Activated T-cell treated with anti-CD3 and anti-CD28 coated beads for 4 hours (primary cell): ENCODE data around the gene CGRRF1.

Experiments
- DNase-seq: peaks from one replicate; pipeline ENCODE4 v3.0.0-alpha.2; 2020

Gene CGRRF1, protein sequence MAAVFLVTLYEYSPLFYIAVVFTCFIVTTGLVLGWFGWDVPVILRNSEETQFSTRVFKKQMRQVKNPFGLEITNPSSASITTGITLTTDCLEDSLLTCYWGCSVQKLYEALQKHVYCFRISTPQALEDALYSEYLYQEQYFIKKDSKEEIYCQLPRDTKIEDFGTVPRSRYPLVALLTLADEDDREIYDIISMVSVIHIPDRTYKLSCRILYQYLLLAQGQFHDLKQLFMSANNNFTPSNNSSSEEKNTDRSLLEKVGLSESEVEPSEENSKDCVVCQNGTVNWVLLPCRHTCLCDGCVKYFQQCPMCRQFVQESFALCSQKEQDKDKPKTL

DNA sequence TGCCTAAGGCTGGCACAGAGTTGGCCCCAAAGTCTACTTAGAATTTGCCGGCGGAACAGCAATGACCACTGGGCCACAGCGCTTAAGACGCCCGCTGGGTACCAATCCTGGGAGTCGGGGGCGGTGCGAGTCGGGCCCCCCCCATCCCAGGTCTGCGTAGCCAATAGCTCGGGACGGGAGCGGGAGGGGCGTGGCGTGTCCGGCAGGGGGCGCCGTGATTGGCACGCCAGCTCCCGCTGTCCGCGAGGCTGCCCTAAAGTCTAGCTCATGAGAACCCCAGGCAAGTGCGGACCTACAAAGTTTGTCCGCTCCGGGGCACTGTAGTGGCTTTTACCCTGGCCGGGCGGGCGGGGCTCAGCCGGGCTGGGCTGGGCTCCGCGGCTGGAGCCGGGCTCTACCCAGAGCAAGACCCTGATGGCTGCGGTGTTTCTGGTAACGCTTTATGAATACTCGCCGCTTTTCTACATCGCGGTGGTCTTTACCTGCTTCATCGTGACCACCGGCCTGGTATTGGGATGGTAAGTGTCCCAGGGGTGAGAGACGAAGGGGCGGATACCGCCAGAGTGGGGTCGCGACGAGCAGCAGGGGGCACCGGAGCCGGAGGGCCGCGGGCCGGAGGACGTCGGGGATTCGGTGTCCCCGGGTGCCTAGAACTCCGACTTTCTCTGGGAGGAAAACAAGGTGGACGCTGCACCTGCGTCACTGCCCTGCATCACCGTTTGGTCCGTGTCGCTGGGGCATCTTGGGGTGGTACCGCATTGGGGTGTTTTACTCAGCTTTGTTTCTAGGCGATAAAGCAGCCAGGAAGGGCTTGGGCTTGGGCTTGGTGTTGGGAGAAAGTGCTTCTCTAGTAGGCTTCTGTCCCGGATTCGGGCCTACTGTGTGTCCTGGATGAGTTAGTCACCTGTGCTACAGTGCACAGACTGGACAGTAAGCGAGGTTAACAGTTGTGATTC lies at the start of gene CGRRF1:
Gene CGRRF1 (plus strand): TSS at position 361 of the 956 bp plus-strand sequence. CDS start 54 bp downstream, at position 415.
- DNase-seq, result peak; percentile 90

DNA sequence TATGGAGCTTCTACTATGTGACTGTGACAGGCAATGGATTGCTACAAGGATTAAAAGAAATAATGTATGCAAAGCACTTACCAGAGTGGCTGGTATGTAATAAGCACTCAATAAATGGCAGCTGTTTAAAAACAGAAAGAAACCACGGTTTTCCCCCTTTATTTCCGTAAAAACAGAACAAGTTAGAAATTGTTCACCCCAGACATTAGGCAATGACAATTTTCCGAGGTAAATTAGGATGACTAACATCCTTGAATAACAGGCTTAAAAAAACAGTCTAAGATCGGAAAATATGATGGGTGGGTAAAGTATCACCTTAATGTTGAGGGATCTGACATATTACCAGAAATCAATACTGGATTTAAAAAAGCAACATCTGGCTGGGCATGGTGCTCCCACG lies 47.7 kb upstream of the CGRRF1 start:
- DNase-seq, result no peak

DNA sequence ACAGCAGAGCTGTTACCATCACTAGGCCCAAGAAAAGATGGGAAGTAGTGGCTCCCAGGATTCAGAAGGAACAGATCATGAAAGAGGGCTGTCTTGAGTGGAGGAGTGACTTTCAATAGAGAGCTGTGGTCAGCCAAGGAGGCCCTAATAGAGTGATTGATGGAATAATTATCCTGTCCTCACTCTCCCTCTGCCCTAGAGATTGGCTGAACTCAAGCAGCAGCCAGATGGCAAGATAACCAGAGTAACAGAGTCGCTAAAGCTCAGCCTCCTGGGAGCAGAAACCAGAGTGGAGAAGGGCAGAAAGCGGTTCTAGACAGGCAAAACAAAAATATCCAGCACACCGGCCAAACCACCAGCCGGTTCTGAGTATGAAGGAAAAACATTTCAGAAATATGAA lies 44.1 kb upstream of the CGRRF1 start:
- DNase-seq, result no peak

DNA sequence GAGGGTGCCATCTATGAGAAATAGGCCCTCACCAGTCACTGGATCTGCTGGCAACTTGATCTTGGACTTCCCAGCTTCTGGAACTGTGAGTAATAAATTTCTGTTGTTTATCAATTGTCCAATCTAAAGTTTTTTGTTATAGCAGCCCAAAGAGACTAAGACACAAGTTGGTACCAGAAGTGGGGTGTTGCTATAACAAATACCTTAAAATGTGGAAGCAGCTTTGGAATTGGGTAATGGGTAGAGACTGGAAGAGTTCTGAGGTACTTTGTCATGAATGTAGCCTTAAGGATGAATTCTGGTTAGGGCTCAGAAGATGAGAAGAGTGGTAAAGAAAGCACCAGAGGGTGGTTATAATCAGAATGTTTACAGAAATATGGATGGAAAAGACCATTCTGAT lies 42.4 kb upstream of the CGRRF1 start:
- DNase-seq, result no peak

DNA sequence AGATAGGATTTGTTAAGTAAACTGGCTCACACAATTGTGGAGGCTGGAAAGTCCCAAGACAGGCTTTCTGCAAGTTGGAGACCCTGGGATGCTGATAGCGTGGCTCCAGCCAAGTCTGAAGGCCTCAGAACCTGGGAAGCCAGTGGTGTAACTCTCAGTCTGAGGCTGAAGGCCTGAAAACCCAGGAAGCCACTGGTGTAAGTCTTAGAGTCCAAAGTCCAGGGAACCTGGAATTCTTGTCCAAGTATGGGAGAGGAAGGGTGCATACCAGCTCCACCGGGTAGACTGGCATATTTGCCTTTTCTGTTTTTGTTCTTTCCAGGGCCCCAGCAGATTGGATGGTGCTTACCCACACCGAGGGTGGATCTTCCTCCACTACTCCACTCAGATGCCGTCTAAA lies 39.0 kb upstream of the CGRRF1 start:
- no peak for DNase-seq

DNA sequence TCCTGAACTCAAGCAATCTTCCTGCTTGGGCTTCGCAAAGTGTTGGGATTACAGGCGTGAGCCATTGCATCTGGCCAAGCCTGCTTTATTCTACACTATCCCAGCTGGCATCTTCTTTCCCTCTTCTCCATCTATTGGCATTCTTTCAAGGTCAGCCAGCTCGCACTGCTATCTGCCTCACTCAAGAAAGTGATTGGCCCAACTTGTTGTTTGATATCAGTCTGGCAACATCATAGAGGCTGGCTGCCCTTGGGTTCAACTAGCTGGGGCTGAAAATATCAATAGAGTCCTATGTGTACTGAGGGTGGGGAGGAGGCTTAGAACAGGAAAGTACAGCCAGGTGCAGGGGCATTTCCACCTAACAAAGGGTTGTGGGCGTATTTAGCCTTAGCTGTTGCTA lies 38.1 kb upstream of the CGRRF1 start:
- no peak for DNase-seq

DNA sequence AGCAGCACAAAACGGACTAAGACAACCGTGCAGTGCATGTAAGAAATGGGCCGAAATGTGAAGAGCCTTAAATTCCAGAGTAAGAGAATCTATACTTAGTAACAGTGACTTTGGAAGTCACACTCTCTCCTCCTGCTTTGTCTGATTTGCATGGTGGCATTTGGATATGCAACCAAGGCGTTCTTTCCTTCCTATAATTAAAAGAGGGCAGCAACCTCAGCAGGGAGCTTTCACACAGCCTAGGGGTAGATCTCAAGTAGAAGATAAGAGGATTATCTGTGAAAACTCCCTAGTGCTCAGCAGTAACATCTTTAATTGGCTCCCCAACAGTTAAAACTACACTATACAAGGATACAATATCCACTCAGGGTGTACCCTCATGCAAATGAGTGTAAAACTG lies 37.4 kb upstream of the CGRRF1 start:
- no peak for DNase-seq

DNA sequence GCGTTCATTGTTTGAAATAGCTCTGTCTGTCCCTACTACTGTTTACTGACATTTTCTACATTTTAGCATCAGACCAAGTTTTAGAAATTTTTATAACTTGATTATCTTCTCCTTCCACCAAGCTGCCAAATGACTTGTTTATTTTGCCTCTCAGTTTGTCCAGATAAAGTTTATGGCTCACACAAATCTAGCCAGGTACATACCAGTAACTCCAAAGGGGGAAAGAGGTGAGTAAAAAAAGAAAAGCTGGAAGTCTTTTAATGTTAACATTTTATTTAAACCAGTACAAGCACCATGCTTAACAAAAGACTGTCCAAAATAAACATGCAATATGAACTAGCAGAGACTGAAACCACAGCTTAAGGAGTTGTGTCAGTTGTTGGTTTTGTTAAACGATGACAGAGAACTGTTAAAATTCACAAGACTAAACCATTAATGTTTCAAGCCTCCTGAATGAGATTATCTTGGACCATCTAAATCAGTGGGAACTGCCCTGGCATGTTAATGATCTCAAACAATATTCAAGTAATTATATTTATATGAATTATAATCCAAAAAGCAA lies 35.4 kb upstream of the CGRRF1 start:
- no peak for DNase-seq

DNA sequence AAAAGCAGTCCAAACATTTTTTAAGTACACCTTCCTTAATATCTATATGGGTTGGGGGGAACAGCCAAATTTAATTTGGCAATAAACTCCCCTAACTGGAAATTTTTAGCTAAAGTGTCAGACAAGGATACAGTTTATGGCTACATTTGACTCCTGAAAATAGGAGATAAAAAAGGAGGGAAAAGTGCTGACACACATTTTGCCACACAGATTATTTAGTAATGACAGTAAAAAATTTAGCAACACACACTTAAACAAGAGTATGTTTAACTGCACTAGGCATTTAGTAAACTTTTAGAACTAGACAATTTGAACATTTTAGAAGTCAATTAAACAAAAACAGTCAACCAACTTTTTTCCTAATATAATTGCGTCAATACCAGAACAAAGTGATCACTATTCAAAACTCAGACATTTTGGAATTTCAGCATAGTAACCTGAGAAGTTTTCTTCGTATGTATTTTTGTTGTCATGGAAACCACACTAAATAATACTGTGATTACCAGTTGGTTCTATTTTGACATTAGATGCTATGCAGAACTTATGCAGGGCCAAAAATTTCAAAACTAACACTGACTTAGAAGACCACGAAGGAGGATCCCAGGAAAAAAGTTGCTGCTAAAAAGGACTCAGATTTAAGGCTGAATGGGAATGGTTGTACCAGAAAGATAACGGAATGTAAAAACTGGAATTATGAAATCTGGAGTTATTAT lies 34.4 kb upstream of the CGRRF1 start:
- no peak for DNase-seq

DNA sequence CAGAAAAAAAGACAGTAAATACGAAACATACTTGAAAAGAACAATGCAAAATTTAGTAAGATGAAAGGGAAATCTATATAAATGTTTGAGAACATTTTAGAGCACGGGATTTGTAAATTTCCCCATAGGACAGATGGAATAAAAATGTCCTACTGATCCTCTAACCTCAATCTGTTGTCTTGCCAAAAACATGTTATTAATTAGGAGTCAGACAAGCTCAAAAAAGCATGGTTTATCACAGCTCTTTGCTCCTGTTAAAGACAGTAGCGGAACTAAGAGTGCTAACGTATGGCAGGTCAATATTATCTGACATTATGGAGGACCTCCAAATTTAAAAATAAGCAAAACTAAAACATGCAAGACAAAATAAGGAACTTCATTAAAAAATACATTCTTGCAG lies 33.8 kb upstream of the CGRRF1 start:
- DNase-seq, result no peak

DNA sequence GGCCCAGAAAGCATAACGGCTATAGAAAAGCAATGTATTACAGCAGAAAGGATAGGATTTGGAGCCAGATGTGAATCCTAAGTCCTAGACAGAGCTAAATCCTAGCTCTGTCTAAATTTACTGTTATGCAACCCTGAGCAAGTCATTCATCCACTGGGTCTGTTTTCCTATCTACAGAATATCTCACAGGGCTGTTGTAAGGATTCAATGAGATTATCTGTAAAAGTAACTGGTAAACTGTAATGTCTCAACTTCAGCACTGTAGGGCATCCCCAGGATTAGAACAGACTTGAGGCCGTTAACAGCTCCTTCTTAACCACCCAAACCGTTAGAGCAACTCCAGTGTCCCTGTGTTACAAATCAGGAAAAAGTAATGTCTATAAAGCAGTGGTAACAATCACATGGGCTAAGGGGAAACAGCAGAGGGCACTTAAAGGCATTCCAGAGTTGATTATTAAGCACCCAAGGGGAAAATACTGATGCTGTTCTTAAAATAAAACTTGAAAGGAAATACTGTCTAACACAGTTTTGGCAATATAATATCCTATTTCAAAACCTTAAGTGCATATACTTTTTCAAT lies 31.0 kb upstream of the CGRRF1 start:
- no peak for DNase-seq

DNA sequence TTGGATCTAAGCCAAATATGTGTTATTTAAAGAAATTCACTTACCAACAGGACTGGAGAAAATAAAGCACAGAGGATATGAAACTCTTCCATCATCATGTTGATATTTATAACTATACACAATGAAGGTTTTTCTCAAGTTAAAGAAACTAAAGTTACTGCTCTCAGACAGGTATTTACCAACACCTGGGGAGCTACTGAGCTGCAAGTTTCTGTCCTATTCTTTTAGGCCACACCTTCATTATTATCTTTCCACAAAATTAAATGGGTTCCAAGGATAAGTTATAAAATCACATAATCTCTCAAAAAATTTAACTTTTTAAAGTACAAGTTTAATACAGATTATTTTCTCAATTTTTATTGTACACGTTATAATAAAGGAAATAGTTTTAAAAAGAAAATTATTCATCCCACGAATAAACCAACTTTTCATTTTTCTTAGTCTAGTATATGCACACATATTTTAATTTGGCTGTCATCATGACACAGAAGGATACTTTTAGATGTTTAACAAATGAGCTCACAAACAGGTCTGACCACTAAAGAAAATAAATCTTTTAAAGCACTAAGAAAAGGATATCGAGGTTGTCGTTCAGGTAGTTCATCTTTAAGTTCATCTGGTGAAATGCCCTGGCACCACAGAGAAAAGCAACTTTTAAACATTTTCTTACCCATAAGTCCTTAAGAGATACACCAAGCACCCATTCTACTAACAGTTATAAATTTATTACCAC lies 28.7 kb upstream of the CGRRF1 start:
- DNase-seq, result no peak

DNA sequence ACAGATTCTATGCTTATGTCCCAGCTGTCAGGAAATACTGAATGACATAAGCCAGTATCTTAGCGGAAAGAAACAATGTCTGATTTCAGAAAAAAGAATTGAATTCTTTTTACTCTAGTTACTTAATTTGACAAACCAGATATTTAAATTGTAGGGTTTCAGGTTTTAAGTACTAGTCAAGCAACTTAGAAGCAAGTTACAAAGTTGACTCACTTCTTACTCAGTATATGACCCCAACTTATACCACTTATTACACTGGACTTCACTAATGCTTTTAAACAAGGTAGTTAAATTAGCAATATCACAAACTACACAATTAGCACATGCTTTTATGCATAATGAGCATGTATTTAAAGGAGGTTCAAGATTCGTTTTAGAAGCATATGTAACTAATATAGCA lies 28.0 kb upstream of the CGRRF1 start:
- no peak for DNase-seq

DNA sequence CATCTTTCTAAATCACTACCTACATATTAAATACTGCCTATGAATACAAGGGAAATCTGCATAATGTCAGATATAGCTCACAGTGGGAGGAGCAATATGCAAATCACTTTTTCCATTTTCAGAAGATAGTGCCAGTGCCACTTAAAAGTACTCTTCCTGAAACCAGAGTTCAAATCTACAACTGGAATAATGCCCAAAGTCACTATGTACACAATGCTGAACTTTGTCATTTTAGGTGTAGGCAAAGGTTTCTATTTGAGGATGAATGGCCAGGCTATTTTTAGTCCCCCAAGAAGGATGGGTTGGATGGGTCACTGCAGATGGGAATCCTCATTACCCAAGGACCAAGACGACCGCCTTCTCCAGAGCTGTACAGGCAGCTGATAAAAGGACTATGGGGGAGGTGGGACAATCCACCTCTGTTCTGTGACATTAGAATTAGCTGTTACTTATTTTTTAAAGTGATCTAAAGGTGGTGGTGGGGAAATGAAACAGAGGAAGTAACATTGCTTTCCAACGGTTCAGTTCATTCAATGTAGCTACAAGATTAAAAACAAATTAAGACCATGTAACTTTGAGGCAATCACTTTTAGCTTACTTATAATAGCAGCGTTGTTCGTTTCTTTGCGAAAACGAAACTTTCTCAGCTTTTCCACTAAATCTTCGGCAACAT lies 26.5 kb upstream of the CGRRF1 start:
- no peak for DNase-seq

DNA sequence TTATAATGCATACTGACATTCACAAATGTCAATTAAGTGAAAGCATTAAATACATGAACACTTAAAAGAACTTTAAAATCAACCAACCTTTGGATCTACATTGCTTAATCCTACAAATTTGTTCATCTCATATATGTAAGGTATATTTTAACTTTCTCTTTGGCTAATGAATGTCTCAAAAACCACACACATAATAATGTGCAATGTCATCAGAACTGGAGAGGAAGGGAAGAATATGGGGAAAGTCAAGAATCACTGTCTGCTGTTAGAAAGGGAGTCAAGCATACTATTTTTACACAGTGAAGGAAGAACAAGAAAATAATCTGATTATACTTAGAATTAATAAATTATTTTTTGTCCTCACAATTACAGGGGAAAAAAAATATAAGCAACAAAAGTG lies 25.9 kb upstream of the CGRRF1 start:
- no peak for DNase-seq

DNA sequence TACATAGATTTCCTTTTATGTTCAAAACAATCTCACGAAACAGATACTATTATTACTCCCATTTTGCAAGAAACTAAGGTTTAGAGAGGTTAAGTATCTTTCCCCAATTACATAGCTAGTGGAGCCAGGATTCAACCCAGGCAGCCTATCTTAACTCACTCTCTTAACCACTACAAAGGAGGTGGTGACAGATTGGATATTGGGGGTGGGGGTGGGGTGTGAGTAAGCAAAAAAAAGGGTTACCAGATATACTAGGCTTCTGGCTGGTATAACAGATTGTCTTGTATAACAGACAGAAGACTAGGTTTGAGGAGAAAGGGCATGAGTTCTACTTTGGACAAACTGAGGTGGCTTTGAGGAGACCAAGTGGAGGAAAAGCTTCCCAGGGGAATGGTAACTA lies 23.0 kb upstream of the CGRRF1 start:
- no peak for DNase-seq

DNA sequence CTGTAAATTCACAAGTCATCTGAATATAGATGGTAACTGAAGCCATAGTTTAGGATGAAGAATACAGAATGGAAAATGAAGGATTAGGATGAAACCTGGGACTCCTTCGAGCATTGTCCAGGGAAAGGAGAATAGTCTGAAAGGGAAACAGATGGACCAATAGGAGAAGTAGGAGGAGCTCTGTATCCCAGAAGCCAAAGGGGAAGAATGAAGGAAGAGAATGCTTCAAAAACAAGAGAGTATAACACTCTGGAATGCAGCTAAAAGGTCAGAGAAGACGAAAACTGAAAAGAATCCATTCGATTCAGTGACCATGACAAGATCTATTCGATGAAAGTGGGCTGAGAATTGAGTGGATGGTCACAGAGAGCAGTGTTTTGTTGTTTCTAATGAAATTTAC lies 21.9 kb upstream of the CGRRF1 start:
- DNase-seq, result no peak

DNA sequence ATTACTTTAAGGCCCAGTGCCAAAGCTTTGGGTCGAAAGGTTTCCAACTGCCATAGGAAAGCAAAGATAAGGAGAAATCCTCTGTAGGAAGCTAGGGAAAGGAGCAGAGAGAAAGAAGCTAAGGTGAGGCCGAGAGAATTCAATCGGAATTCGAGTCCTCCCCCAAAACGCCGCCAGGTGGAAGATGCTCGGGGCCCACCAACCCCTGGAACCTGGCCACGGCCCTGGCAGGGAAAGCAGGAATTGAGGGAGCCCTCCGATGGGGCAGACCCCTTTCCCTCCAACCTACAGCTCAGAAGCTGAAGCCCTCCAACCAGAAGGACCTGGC lies 21.4 kb upstream of the CGRRF1 start:
- peak; percentile 14 for DNase-seq

DNA sequence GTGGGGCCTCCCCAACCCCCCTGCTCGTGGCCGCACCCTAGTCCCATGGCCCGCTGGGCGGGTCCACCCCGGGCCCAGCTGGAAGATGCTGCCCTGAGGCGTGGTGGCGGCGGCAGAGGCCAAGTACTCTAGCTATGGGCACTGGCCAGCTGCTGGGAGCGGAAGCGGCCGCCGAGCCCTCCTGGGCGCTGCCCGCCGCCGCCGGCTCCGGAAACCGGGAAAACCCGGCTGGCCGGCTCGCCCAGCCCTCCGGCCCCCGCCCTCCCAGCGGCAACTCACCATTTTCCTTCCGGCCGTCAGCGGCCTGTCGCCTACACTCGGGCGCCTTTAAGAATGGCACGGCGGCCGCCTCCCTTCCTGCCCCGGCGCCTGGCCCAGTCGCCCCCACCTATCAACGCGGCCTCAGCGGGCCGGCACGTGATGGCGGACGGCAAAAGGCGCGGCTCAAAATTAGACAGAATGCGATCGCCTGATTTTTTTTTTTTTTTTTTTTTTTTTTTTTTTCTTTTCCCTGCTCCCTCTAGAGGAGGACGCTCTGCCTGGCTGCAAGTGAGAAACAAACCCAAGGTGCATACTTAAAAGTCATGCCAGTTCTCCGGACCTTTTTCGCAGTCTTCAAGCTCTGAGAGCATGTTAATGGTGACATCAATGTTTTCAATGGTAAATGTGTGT lies 20.9 kb upstream of the CGRRF1 start, which contains the start of gene GMFB:
Gene GMFB (minus strand): TSS at position 335 of the 672 bp plus-strand sequence. CDS start 53 bp downstream, at position 282.
- peak; percentile 80 for DNase-seq

DNA sequence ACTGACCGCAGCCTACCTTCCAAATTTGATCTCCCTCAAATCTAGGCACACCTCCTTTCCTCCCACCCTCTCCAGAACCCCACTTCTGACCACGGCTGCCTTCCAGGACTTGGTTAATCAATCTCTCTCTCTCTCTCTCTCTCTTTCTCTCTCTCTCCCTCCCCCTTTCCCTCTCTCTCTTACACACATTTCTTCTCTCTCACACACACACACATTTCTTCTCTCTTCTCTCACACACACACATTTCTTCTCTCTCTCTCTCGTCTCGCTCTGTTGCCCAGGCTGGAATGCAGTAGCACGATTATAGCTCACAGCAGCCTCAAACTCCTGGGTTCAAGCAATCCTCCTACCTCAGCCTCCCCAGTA lies 20.4 kb upstream of the CGRRF1 start:
- DNase-seq, result no peak
